IMR-90 (cell line): Measurements from ENCODE around the gene NOP14. TPM values are rescaled to one million over a fixed set of nuclear protein-coding genes. Genes with fewer than 3 reads are reported as not detected.

Experiments
- ATAC-seq: fragments of 200-7000 bp; cut with Tn5 transposase; 2 replicates; pipeline ENCODE4 v1.9.1; 2020; ENCODE audit warnings: low read depth, mild to moderate bottlenecking, moderate library complexity
- BruUV-seq: library from RNA; stranded (reverse); fragments of 400-500 nt; replicated peaks from 2 replicates; lab custom pipeline; 2021; lab: Mats Ljungman, UMichigan
- CTCF ChIA-PET: fragments of 300-600 bp; formaldehyde crosslinking; extraction: SDS; loops from one replicate; lab custom pipeline; 2021; ENCODE audit warnings: antibody characterized with exemption; lab: Yijun Ruan, JAX
- POLR2A ChIA-PET: fragments of 300-600 bp; sonication (Branson Sonifier 250); formaldehyde crosslinking; loops from one replicate; lab custom pipeline; 2022; ENCODE audit warnings: antibody characterized with exemption; ENCODE audit not compliant: unreplicated experiment; lab: Charles Lee
- DNase-seq: peaks from one replicate; pipeline ENCODE4 v3.0.0; 2013
- H2AFZ ChIP-seq: replicated peaks from 2 replicates; pipeline ENCODE3; 2013; ENCODE audit warnings: low read length, mild to moderate bottlenecking; ENCODE audit not compliant: poor library complexity
- H2AK5ac ChIP-seq: 2 replicates; pipeline ENCODE4 v1.6.1; 2013; ENCODE audit warnings: low read depth, low read length, inconsistent platforms
- H2AK9ac ChIP-seq: replicated peaks from 2 replicates; pipeline ENCODE3; 2013; ENCODE audit warnings: mild to moderate bottlenecking, low read depth, low read length, moderate library complexity; ENCODE audit not compliant: poor library complexity
- H2BK120ac ChIP-seq: 2 replicates; pipeline ENCODE4 v1.6.1; 2013; ENCODE audit warnings: low read depth, low read length, inconsistent platforms
- H2BK15ac ChIP-seq: 3 replicates; pipeline ENCODE4 v1.6.1; 2013; ENCODE audit warnings: low read depth, low read length, inconsistent platforms
- H2BK20ac ChIP-seq: 2 replicates; pipeline ENCODE4 v1.6.1; 2013; ENCODE audit warnings: low read depth, mild to moderate bottlenecking, inconsistent platforms, low read length, moderate library complexity
- H2BK5ac ChIP-seq: 2 replicates; pipeline ENCODE4 v1.6.1; 2013; ENCODE audit warnings: mild to moderate bottlenecking, low read depth, low read length, inconsistent platforms; ENCODE audit not compliant: poor library complexity, severe bottlenecking
- H3K14ac ChIP-seq: replicated peaks from 2 replicates; pipeline ENCODE4 v1.6.1; 2013; ENCODE audit warnings: low read depth, low read length, inconsistent platforms
- H3K18ac ChIP-seq: 2 replicates; pipeline ENCODE4 v1.6.1; 2013; ENCODE audit warnings: low read depth, low read length, control low read depth
- H3K23ac ChIP-seq: 2 replicates; pipeline ENCODE4 v1.6.1; 2013; ENCODE audit warnings: low read depth, low read length, inconsistent platforms
- H3K27ac ChIP-seq: 2 replicates; pipeline ENCODE4 v1.5.1; 2013; ENCODE audit warnings: mild to moderate bottlenecking, control low read depth, low read length; ENCODE audit not compliant: insufficient read depth
- H3K27me3 ChIP-seq: 2 replicates; pipeline ENCODE4 v1.6.1; 2013; ENCODE audit warnings: low read length; ENCODE audit not compliant: control insufficient read depth, insufficient read depth
- H3K36me3 ChIP-seq: 2 replicates; pipeline ENCODE4 v1.6.1; 2013; ENCODE audit warnings: low read length, mixed read lengths; ENCODE audit not compliant: control insufficient read depth, insufficient read depth
- H3K4ac ChIP-seq: 2 replicates; pipeline ENCODE4 v1.6.1; 2013; ENCODE audit warnings: low read depth, low read length, inconsistent platforms
- H3K4me1 ChIP-seq: 2 replicates; pipeline ENCODE4 v1.6.1; 2013; ENCODE audit warnings: low read length, mixed read lengths; ENCODE audit not compliant: control insufficient read depth, insufficient read depth
- H3K4me2 ChIP-seq: 2 replicates; pipeline ENCODE4 v1.6.1; 2013; ENCODE audit warnings: low read depth, mild to moderate bottlenecking, control low read depth, low read length, moderate library complexity
- H3K4me3 ChIP-seq: 2 replicates; pipeline ENCODE4 v1.5.1; 2013; ENCODE audit warnings: low read depth, mild to moderate bottlenecking, control low read depth, low read length, moderate library complexity; ENCODE audit not compliant: insufficient read depth
- H3K56ac ChIP-seq: 2 replicates; pipeline ENCODE4 v1.6.1; 2013; ENCODE audit warnings: low read length, inconsistent platforms; ENCODE audit not compliant: insufficient read depth; ENCODE audit errors: extremely low read depth
- H3K79me1 ChIP-seq, 2 experiments: 2 replicates each; pipeline ENCODE4 v1.6.1; 2013; ENCODE audit warnings: low read length in 2 of 2, inconsistent platforms in 1 of 2, low read depth in 1 of 2
- H3K9ac ChIP-seq: 2 replicates; pipeline ENCODE4 v1.6.1; 2013; ENCODE audit warnings: low read depth, low read length, control low read depth
- H3K9me1 ChIP-seq: 2 replicates; pipeline ENCODE4 v1.6.1; 2013; ENCODE audit warnings: low read length, inconsistent platforms; ENCODE audit not compliant: insufficient read depth
- H3K9me3 ChIP-seq: 2 replicates; pipeline ENCODE4 v1.6.1; 2013; ENCODE audit warnings: low read length; ENCODE audit not compliant: control insufficient read depth, insufficient read depth
- H4K20me1 ChIP-seq: 2 replicates; pipeline ENCODE4 v1.6.1; 2013; ENCODE audit warnings: low read length, inconsistent platforms; ENCODE audit not compliant: insufficient read depth
- H4K5ac ChIP-seq: 2 replicates; pipeline ENCODE4 v1.6.1; 2013; ENCODE audit warnings: mild to moderate bottlenecking, low read depth, low read length, control low read depth
- H4K8ac ChIP-seq, 2 experiments: 2 replicates each; pipeline ENCODE4 v1.6.1; 2013; ENCODE audit warnings: low read depth in 2 of 2, low read length in 2 of 2, control low read depth in 1 of 2, inconsistent platforms in 1 of 2
- H4K91ac ChIP-seq: 2 replicates; pipeline ENCODE4 v1.6.1; 2013; ENCODE audit warnings: low read depth, low read length, inconsistent platforms; ENCODE audit not compliant: insufficient read depth
- BHLHE40 ChIP-seq: fragments of 150-350 bp; IDR thresholded peaks from 2 replicates; pipeline ENCODE4 v1.6.1; 2016; ENCODE audit warnings: mild to moderate bottlenecking, low read depth, low read length
- CTCF ChIP-seq: conservative IDR thresholded peaks from 2 replicates; pipeline ENCODE4 v1.5.1; 2012; ENCODE audit warnings: mild to moderate bottlenecking, low read depth, low read length, improper control_type of control experiment
- MAFK ChIP-seq: IDR thresholded peaks from 2 replicates; pipeline ENCODE4 v1.6.1; 2012; ENCODE audit warnings: low read depth, low read length, improper control_type of control experiment
- POLR2A ChIP-seq: IDR thresholded peaks from 2 replicates; pipeline ENCODE4 v1.6.1; 2012; ENCODE audit warnings: mild to moderate bottlenecking, low read depth, low read length
- RAD21 ChIP-seq: IDR thresholded peaks from 2 replicates; pipeline ENCODE4 v1.6.1; 2012; ENCODE audit warnings: low read length, improper control_type of control experiment
- RCOR1 ChIP-seq: IDR thresholded peaks from 2 replicates; pipeline ENCODE4 v1.6.1; 2012; ENCODE audit warnings: mild to moderate bottlenecking, low read length, improper control_type of control experiment; ENCODE audit not compliant: insufficient replicate concordance
- SMC3 ChIP-seq: fragments of 150-350 bp; IDR thresholded peaks from 2 replicates; pipeline ENCODE4 v1.6.1; 2016; ENCODE audit warnings: low read depth, mild to moderate bottlenecking, antibody characterized with exemption, low read length, moderate library complexity
- WGBS, 2 experiments: methylation state at CpG; one replicate each; pipeline versions ENCODE4 v1.1.5 to v1.1.7; 2013; ENCODE audit warnings: missing lambda C conversion rate in 2 of 2; ENCODE audit not compliant: insufficient read length in 1 of 2; ENCODE audit errors: extremely low coverage in 2 of 2; 5-methylcytosine and 5-hydroxymethylcytosine counted together
- dilution Hi-C: fragments of 300-500 bp; cut with HindIII; formaldehyde crosslinking; loops from one replicate; pipeline ENCODE4 v1.14.3; 2018; ENCODE audit warnings: low sequenced_read_pairs; ENCODE audit not compliant: unreplicated experiment
- in situ Hi-C: fragments of 300-500 bp; cut with MboI; formaldehyde crosslinking; loops from 3 replicates; pipeline ENCODE4 v1.14.3; 2019; ENCODE audit warnings: low sequenced_read_pairs, inconsistent platforms, mixed read lengths
- intact Hi-C: fragments of 100-400 bp; cut with micrococcal nuclease; formaldehyde crosslinking; loops from 2 replicates; pipeline ENCODE4 v1.10.0; 2022
- polyA plus RNA-seq, 3 experiments: library from polyadenylated mRNA; depleted of rRNA; stranded (reverse); fragments of >200 nt; gene quantifications; 2 replicates each; pipeline ENCODE4 v1.2.3, GENCODE V29; 2012; ENCODE audit warnings: low replicate concordance in 1 of 3
- total RNA-seq: library from RNA; depleted of rRNA; stranded (reverse); fragments of >200 nt; gene quantifications from 2 replicates; pipeline ENCODE4 v1.2.3, GENCODE V29; 2012
- TF ChIP-seq, protein P1 (sequence below): fragments of 150-350 bp; IDR thresholded peaks from 2 replicates; pipeline ENCODE4 v1.6.1; 2016; ENCODE audit warnings: low read depth, mild to moderate bottlenecking, low read length, moderate library complexity, borderline replicate concordance

NOP14 gene
- total and polyA plus RNA-seq, 2 of the 4 experiments (the other 2 are of a cell fraction) = 10.9 to 12.6 TPM

GRCh38 chr4:2925931-2926860, 37.0 kb downstream of the NOP14 start (continued):
- no peak for TF ChIP-seq SMC3

DNA sequence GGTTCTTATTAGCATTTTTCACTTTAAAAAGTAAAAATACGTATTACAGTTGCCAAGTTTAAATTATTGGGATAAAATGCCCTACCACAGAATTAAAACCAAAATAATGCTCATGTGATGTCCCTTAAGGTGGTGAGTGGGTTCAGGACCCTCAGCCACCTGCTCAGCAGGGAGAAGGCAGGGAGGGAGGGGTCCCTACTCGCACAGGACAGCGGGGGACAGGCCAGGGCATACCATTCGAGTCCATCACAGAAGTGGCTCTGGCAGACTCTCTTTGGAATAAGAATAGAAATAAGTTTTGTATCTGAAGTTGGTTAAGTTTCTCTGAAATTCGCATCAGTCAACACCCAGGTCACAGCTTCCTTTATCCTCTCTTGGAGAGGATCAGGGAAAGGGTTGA, 37.7 kb downstream of the NOP14 start:
- H3K14ac ChIP-seq = no peak overlapping the region
- in situ Hi-C loops (no loop called here), dilution Hi-C loops (no loop called here), intact Hi-C loops (no loop called here)
- no peak overlapping the region for H3K4me3 ChIP-seq
- no peak overlapping the region for H4K5ac ChIP-seq
- no peak overlapping the region for H2BK5ac ChIP-seq
- H3K4me1 ChIP-seq = peaks cover 4% of the 10 kb centered on the region; the same call in 1 of the 2 replicates
- H4K8ac ChIP-seq = no peak overlapping the region
- ChIA-PET POLR2A (no interaction called here), CTCF (interaction anchor here (0.6 kb wide), 1 partner anchor 35 kb away, joined by 3 read pairs; no protein-coding TSS in a partner anchor)
- H4K20me1 ChIP-seq = peaks cover 24% of the 10 kb centered on the region; the same call in 1 of the 2 replicates
- no peaks in the 10 kb centered on the region for H3K27me3 ChIP-seq
- peaks cover 68% of the 10 kb centered on the region for H3K36me3 ChIP-seq
- H3K23ac ChIP-seq = no peak overlapping the region
- H3K79me1 ChIP-seq = peaks cover 14 to 56% of the 10 kb centered on the region in 2 experiments
- no peak overlapping the region for H2AK5ac ChIP-seq
- no peaks in the 10 kb centered on the region for H3K9me3 ChIP-seq
- H2AK9ac ChIP-seq = no peak overlapping the region
- H2BK15ac ChIP-seq = no peak overlapping the region
- peaks cover 12% of the 10 kb centered on the region; the same call in 1 of the 2 replicates for H3K9me1 ChIP-seq
- no peak overlapping the region for H3K4me2 ChIP-seq
- BruUV-seq = no TSS peak
- no peak overlapping the region for H2BK20ac ChIP-seq
- TF ChIP-seq POLR2A (no peak), RAD21 (no peak), RCOR1 (no peak), BHLHE40 (no peak), MAFK (no peak), CTCF (no peak)
- TF ChIP-seq, protein P1, sequence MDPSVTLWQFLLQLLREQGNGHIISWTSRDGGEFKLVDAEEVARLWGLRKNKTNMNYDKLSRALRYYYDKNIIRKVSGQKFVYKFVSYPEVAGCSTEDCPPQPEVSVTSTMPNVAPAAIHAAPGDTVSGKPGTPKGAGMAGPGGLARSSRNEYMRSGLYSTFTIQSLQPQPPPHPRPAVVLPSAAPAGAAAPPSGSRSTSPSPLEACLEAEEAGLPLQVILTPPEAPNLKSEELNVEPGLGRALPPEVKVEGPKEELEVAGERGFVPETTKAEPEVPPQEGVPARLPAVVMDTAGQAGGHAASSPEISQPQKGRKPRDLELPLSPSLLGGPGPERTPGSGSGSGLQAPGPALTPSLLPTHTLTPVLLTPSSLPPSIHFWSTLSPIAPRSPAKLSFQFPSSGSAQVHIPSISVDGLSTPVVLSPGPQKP = no peak
- no peak for ATAC-seq
- 100% methylated on average over 1 of the region's 5 CpGs; no CpG with 5 or more reads in 1 of the 2 experiments for WGBS, 2 experiments
- H2BK120ac ChIP-seq = no peak overlapping the region
- H3K4ac ChIP-seq = no peak overlapping the region
- no peak for DNase-seq
- no peak overlapping the region for H4K91ac ChIP-seq
- no peak overlapping the region for H2AFZ ChIP-seq
- H3K27ac ChIP-seq = no peak overlapping the region
- H3K56ac ChIP-seq = no peak overlapping the region
- H3K9ac ChIP-seq = no peak overlapping the region
- H3K18ac ChIP-seq = no peak overlapping the region
